Measurements from ENCODE around the gene MT1HL1.
"Not testable (repeated sequence)": the region's sequence is repeated elsewhere in the genome, so short reads cannot be mapped to it uniquely, and the experiment has no call there.

- TF ChIP-seq, protein P1, sequence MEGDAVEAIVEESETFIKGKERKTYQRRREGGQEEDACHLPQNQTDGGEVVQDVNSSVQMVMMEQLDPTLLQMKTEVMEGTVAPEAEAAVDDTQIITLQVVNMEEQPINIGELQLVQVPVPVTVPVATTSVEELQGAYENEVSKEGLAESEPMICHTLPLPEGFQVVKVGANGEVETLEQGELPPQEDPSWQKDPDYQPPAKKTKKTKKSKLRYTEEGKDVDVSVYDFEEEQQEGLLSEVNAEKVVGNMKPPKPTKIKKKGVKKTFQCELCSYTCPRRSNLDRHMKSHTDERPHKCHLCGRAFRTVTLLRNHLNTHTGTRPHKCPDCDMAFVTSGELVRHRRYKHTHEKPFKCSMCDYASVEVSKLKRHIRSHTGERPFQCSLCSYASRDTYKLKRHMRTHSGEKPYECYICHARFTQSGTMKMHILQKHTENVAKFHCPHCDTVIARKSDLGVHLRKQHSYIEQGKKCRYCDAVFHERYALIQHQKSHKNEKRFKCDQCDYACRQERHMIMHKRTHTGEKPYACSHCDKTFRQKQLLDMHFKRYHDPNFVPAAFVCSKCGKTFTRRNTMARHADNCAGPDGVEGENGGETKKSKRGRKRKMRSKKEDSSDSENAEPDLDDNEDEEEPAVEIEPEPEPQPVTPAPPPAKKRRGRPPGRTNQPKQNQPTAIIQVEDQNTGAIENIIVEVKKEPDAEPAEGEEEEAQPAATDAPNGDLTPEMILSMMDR (IDR thresholded peaks at IDR 0.05; ENCODE audit: poor library complexity) = not testable (repeated sequence)
- not testable (repeated sequence) for TF ChIP-seq EZH2 (IDR thresholded peaks at IDR 0.05; ENCODE audit: borderline replicate concordance); EZH2phosphoT487 (IDR thresholded peaks at IDR 0.05; ENCODE audit: low read depth, severe bottlenecking, unreplicated experiment)
Measured at GRCh38 chr1:236981431-236981830, 22.8 kb downstream of the MT1HL1 start.
